GM23338 (cell line): ENCODE measurements around the gene SMYD3.

Experiments used
- CREB1 ChIP-seq: fragments of 250-450 bp; sonication (Bioruptor Pico); IDR thresholded peaks from 2 replicates; pipeline ENCODE4 v1.5.0; 2020; ENCODE audit warnings: low read depth, mild to moderate bottlenecking, moderate library complexity
- CTCF ChIP-seq, 2 experiments: fragments of 200-600 bp in 1 of 2; sonication (generic) in 1 of 2; conservative IDR thresholded peaks; 2 replicates each; pipeline versions ENCODE4 v1.5.1 to v1.6.1; 2016 to 2017; ENCODE audit warnings: antibody characterized with exemption in 2 of 2, low read depth in 2 of 2, mild to moderate bottlenecking in 2 of 2, moderate library complexity in 1 of 2
- EZH2 ChIP-seq: fragments of 200-600 bp; sonication (generic); IDR thresholded peaks from one replicate; pipeline ENCODE4 v1.8.0; 2017; ENCODE audit warnings: antibody characterized with exemption, mild to moderate bottlenecking, low read depth; ENCODE audit not compliant: unreplicated experiment
- EZH2phosphoT487 ChIP-seq: fragments of 200-600 bp; sonication (generic); IDR thresholded peaks from one replicate; pipeline ENCODE4 v1.8.1; 2018; ENCODE audit warnings: antibody characterized with exemption; ENCODE audit not compliant: unreplicated experiment
- JUNB ChIP-seq: IDR thresholded peaks from one replicate; pipeline ENCODE4 v1.6.1; 2016; ENCODE audit warnings: antibody characterized with exemption; ENCODE audit not compliant: unreplicated experiment
- NANOG ChIP-seq: IDR thresholded peaks from 2 replicates; pipeline ENCODE4 v1.6.1; 2016; ENCODE audit warnings: antibody characterized with exemption, borderline replicate concordance
- POLR2AphosphoS5 ChIP-seq: IDR thresholded peaks from 2 replicates; pipeline ENCODE4 v1.6.1; 2016; ENCODE audit warnings: antibody characterized with exemption, low read depth
- REST ChIP-seq: IDR thresholded peaks from one replicate; pipeline ENCODE4 v1.6.1; 2018; ENCODE audit warnings: antibody characterized with exemption; ENCODE audit not compliant: unreplicated experiment
- STAT1 ChIP-seq: IDR thresholded peaks from one replicate; pipeline ENCODE4 v1.6.1; 2016; ENCODE audit warnings: antibody characterized with exemption; ENCODE audit not compliant: unreplicated experiment
- ZNF114 ChIP-seq: fragments of 250-450 bp; sonication (Bioruptor Pico); IDR thresholded peaks from 2 replicates; pipeline ENCODE4 v1.5.0; 2020; ENCODE audit warnings: mild to moderate bottlenecking, moderate library complexity
- ZNF331 ChIP-seq: fragments of 250-450 bp; sonication (Bioruptor Pico); IDR thresholded peaks from 2 replicates; pipeline ENCODE4 v1.5.0; 2020; ENCODE audit warnings: low read depth, mild to moderate bottlenecking, moderate library complexity
- TF ChIP-seq, protein P1 (sequence below): IDR thresholded peaks from 2 replicates; pipeline ENCODE4 v1.6.1; 2016; ENCODE audit warnings: antibody characterized with exemption
- TF ChIP-seq, protein P2 (sequence below): fragments of 250-450 bp; sonication (Bioruptor Pico); IDR thresholded peaks from 2 replicates; pipeline ENCODE4 v1.5.0; 2020; ENCODE audit warnings: mild to moderate bottlenecking, moderate library complexity

DNA sequence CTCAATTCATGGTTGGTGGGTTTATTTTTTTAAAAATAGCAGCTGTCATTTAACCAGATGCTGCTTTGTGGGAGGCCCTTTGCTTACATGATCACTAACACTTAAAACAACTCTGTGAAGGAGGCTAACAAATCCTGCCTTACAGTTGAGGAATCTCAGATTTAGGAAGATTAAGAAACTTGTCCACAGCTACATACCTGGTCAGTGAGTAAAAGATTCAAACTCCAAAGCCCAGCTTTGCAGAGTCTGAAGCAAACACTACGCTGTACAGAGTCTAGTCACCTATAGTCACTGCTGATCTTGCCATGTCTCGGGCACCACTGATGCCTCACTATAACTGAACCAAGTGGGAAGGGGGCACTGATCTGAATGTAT lies 535.4 kb downstream of the SMYD3 start:
- TF ChIP-seq EZH2 = no peak
- no peak for TF ChIP-seq CREB1 (CRISPR knock-in tag)
- no peak for TF ChIP-seq CTCF (conservative IDR thresholded peaks at IDR 0.05; ENCODE audit: low read depth in 2 of 2)
- TF ChIP-seq EZH2phosphoT487 = no peak
- TF ChIP-seq JUNB = no peak
- TF ChIP-seq POLR2AphosphoS5 = no peak
- no peak for TF ChIP-seq REST
- TF ChIP-seq, protein P1, sequence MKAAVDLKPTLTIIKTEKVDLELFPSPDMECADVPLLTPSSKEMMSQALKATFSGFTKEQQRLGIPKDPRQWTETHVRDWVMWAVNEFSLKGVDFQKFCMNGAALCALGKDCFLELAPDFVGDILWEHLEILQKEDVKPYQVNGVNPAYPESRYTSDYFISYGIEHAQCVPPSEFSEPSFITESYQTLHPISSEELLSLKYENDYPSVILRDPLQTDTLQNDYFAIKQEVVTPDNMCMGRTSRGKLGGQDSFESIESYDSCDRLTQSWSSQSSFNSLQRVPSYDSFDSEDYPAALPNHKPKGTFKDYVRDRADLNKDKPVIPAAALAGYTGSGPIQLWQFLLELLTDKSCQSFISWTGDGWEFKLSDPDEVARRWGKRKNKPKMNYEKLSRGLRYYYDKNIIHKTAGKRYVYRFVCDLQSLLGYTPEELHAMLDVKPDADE = no peak
- no peak for TF ChIP-seq ZNF331 (CRISPR knock-in tag)
- TF ChIP-seq STAT1 = no peak
- no peak for TF ChIP-seq NANOG
- TF ChIP-seq, protein P2, sequence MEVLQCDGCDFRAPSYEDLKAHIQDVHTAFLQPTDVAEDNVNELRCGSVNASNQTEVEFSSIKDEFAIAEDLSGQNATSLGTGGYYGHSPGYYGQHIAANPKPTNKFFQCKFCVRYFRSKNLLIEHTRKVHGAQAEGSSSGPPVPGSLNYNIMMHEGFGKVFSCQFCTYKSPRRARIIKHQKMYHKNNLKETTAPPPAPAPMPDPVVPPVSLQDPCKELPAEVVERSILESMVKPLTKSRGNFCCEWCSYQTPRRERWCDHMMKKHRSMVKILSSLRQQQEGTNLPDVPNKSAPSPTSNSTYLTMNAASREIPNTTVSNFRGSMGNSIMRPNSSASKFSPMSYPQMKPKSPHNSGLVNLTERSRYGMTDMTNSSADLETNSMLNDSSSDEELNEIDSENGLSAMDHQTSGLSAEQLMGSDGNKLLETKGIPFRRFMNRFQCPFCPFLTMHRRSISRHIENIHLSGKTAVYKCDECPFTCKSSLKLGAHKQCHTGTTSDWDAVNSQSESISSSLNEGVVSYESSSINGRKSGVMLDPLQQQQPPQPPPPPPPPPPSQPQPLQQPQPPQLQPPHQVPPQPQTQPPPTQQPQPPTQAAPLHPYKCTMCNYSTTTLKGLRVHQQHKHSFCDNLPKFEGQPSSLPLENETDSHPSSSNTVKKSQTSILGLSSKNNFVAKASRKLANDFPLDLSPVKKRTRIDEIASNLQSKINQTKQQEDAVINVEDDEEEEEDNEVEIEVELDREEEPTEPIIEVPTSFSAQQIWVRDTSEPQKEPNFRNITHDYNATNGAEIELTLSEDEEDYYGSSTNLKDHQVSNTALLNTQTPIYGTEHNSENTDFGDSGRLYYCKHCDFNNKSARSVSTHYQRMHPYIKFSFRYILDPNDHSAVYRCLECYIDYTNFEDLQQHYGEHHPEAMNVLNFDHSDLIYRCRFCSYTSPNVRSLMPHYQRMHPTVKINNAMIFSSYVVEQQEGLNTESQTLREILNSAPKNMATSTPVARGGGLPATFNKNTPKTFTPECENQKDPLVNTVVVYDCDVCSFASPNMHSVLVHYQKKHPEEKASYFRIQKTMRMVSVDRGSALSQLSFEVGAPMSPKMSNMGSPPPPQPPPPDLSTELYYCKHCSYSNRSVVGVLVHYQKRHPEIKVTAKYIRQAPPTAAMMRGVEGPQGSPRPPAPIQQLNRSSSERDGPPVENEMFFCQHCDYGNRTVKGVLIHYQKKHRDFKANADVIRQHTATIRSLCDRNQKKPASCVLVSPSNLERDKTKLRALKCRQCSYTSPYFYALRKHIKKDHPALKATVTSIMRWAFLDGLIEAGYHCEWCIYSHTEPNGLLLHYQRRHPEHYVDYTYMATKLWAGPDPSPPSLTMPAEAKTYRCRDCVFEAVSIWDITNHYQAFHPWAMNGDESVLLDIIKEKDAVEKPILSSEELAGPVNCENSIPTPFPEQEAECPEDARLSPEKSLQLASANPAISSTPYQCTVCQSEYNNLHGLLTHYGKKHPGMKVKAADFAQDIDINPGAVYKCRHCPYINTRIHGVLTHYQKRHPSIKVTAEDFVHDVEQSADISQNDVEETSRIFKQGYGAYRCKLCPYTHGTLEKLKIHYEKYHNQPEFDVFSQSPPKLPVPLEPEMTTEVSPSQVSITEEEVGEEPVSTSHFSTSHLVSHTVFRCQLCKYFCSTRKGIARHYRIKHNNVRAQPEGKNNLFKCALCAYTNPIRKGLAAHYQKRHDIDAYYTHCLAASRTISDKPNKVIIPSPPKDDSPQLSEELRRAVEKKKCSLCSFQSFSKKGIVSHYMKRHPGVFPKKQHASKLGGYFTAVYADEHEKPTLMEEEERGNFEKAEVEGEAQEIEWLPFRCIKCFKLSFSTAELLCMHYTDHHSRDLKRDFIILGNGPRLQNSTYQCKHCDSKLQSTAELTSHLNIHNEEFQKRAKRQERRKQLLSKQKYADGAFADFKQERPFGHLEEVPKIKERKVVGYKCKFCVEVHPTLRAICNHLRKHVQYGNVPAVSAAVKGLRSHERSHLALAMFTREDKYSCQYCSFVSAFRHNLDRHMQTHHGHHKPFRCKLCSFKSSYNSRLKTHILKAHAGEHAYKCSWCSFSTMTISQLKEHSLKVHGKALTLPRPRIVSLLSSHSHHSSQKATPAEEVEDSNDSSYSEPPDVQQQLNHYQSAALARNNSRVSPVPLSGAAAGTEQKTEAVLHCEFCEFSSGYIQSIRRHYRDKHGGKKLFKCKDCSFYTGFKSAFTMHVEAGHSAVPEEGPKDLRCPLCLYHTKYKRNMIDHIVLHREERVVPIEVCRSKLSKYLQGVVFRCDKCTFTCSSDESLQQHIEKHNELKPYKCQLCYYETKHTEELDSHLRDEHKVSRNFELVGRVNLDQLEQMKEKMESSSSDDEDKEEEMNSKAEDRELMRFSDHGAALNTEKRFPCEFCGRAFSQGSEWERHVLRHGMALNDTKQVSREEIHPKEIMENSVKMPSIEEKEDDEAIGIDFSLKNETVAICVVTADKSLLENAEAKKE (CRISPR knock-in tag) = no peak
- TF ChIP-seq ZNF114 (CRISPR knock-in tag) = no peak
